IPS-NIHi11 (cell line): ENCODE measurements around the gene EXOC7.

Experiments used
- DNase-seq: peaks from one replicate; pipeline ENCODE4 v3.0.0; 2012; ENCODE audit warnings: mixed read lengths, low spot score

The EXOC7 gene

DNA sequence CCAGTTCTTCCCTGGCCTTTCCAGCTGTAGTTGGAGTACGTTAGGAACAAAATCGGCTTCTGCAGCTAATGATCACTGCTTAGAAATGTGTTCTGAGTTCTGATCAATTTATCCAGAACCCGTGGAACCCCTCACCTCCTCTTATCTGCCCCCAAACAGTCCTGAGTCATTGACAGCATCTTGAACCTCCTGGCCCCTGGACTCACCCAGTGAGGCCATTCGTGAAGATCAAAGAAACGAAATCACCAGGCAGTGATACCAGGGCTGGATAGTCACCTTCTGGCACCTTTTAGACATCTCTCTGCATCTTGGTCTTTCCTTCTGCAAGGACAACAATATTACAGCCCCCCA, 17.0 kb upstream of the EXOC7 start:
- DNase-seq = no peak

DNA sequence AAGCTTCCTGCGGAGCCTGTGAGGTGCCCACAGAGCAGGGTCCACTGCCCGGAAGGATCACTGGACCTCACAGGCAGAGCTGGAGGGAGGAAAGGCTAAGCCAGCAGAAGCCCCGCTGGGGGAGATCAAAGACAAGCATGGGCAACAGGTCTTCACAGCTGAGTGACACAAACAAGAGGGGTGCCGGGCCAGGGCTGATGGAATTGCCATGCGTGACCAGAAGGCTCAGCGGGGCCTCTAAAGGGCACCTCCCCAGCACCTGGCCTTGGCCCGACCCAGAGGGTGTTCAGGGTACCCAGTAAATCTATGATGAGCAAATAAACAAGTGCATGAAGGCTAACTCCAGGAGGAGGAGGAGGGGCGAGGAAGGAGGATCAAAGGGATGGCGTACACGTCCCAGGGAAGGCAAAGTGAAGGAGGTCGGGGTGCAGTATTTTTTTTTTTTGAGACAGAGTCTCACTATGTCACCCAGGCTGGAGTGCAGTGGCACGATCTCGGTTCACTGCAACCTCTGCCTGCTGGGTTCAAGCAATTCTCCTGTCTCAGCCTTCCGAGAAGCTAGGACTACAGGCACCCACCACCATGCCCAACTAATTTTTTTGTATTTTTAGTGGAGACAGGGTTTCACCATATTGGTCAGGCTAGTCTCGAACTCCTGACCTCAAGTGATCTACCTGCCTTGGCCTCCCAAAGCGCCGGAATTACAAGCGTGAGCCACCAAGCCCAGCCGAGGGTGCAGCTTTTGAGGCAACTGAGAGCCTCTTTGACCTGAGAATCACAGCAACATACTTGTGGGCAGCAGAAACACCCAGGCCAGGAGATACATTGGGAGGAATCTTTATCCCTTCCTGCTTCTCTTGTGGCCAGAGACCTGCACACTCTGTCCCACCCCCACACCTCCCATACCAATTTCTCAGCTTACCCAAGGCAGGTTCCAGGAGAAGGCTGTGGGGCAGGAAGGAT, 16.1 kb upstream of the EXOC7 start:
- DNase-seq = no peak

DNA sequence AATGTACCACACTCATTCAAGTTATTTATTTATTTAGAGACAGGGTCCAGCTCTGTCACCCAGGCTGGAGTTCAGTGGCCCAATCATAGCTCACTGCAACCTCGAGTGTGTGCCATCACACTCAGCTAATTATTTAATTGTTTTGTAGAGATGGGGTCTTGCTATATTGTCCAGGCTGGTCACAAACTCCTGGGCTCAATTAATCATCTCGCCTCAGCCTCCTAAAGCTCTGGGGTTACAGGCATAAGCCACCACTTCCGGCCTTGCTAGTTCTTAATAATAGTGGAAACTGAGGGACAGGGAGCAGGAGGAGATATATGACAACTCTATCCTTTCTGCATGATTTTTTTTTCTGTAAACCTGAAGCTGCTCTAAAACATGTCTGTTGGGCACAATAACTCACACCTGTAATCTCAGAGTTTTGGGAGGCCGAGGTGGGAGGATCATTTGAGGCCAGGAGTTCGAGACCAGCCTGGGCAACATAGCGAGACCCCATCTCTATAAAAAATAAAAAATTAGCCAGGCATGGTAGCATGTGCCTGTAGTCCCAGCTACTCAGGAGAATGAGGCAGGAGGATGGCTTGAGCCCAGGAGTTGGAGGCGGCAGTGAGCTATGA, 11.7 kb upstream of the EXOC7 start:
- DNase-seq = no peak

DNA sequence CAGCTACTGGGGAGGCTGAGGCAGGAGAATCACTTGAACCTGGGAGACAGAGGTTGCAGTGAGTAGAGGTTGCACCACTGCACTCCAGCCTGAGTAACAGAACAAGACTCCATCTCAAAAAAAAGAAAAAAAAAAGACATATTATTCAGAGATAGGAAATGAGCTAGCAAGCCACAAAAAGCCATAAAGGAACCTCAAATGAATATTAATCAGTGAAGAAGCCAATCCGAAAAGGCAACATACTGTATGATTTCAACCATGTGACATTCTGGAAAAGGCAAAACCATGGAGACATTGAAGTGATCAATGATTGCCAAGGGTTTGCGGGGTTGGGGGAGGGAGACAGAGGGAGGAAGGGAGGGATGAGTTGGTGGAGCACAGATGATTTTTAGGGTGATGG, 8.4 kb upstream of the EXOC7 start:
- no peak for DNase-seq

DNA sequence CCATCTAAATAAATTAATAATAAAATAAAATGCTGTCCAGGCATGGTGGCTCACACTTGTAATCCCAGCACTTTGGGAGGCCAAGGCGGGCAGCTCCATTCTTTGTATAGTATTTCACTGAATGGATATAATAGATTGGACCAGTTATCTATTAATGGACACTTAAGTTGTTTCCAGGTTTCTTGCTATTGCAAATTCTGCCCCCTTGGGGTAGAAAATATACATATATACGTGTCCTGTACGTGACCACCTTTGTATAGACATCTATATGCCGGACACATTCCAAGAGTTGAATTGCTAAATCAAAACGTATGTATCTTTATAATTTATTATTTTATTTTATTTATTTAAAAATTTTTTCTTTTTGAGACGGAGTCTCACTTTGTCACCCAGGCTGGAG, 3.9 kb upstream of the EXOC7 start:
- DNase-seq = peak; percentile 3

DNA sequence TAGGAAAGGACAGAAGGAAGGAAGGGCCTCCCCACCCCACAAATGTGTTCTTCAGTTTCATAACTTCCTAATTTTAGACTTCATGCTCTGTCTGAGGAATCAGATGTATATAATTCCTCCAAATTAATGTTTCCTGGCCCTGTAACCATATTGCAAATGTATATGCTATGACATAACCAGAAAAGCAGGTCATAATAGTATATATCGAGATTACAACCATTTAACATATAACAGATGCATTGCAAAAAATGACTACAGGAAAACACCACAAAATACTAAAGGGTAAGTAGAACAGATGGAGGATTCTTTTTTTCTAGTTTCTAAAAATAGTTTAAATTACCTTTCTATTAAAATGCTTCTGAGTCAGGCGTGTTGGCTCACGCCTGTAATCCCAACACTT, 3.1 kb upstream of the EXOC7 start:
- DNase-seq = no peak

DNA sequence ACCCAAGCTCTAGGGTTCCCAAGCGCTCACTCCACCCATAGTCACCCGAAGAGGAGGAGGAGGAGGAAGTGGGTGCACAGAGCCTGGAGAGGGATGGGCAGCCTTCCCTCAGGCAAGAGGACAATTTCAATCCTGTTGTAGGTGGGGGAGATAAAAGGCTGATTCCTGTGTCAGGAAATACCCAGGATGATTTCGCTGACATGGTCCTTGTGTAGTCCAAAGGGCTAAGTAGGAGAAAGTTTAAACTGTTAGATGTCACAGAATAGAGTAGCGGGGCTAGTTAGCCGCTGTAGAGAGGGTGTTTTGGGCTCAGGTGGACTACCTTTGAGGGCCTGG, 1.3 kb upstream of the EXOC7 start:
- DNase-seq = no peak

DNA sequence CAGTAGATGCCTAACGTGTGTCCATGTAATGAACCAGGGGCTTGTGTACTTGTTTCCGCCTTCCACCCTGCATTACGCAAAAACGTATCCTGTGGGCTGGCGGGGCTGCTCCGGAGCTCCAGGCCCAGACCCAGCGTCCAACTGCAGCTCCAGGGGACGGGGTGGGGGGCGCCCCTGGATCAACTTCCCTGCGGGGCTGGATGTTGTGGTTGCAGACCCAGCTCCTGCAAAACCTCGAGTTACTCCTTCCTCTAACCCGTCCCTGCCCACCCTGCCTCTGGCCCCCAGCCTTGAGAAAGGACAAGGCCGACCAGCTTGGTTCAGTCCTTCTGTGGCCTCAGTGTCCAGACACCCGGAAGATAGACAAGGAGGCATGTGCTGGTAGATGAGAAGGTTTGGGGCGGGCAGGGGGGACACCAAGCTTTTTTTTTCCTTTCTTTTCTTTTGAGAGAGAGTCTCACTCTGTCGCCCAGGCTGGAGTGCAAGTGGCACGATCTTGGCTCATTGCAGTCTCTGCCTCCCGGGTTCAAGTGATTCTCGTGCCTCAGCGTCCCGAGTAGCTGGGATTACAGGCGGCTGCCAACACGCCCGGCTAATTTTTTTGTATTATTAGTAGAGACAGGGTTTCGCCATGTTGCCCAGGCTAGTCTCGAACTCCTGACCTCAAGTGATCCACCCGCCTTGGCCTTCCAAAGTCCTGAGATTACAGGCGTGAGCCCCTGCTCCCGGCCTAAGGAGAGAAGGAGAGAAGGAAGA, 731 bp upstream of the EXOC7 start:
- DNase-seq = no peak

DNA sequence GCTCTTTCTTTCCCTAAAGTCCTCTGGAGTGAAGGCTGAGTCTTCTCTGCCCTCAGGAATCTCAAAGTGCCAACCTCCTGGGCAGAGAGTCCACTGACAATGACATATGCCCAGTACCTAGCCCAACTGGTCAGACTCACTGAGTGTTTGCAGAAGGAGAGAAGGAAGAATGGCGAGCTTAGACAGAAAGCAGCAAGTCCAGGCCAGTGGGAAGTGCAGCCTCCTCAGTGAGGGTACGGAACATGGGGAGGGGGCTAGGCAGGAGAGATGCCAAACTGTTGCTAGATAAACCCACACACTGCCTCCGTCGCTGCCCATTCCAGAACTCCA, 678 bp downstream of the EXOC7 start:
- no peak for DNase-seq

DNA sequence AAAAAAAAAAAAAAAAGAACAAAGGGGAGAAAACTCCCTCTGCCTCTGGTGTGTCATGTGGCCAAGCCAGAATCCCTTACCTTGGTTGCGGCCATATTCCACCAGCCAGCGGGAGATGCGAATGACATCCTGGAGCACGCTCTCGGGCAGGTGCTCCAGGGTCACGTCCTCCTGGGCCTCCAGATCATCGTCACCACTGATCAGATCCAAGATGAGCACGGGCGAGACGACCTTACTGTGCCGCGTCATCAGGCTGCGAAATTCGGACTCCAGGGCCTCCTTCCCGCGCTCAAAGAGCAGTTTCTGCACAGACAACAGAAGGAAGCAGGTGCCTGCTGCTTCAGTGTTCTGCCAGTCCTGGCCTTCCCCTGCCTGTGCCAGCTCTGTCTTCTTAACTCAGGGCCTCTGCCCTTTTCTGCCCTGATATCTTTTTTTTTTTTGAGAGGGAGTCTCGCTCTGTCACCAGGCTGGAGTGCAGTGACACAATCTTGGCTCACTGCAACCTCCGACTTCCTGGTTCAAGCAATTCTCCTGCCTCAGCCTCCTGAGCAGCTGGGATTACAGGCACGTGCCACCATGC, 5.8 kb downstream of the EXOC7 start:
- no peak for DNase-seq

DNA sequence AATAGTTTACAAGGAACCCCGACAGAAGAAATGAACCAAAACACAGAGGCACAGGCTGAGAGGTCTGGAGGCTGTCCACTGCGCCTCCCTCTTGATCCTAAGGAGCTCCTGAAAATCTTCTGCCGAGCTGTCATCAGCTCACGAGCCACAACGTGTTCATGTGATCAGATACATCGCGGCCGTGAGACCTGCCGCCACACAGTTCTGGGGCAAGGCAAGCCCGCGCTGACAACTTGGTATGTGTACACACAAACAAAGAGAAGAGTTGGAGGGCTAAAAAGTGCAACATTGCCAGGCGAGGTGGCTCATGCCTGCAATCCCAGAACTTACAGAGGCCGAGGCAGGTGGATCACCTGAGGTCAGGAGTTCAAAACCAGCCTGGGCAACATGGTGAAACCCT, 7.6 kb downstream of the EXOC7 start:
- DNase-seq = no peak

DNA sequence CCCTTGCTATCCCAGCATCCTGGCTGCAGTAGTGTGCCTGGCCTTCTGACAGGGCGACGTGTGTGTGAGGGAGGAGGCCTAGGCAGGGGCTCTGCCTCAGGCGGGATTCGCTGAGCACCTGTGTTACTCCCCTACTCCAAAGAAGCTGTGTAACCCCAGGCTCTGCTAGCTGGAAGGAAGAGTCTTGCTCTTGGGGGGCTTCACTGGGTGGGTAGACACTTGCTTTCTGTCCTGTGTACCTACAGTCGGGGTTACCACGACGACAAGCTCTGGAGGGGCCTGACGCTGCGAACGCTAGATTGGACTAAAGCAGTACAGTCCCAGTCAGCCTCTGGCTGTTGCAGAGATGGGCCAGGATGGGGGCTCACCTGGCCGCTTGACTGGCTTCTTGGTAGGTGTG, 9.5 kb downstream of the EXOC7 start:
- no peak for DNase-seq

DNA sequence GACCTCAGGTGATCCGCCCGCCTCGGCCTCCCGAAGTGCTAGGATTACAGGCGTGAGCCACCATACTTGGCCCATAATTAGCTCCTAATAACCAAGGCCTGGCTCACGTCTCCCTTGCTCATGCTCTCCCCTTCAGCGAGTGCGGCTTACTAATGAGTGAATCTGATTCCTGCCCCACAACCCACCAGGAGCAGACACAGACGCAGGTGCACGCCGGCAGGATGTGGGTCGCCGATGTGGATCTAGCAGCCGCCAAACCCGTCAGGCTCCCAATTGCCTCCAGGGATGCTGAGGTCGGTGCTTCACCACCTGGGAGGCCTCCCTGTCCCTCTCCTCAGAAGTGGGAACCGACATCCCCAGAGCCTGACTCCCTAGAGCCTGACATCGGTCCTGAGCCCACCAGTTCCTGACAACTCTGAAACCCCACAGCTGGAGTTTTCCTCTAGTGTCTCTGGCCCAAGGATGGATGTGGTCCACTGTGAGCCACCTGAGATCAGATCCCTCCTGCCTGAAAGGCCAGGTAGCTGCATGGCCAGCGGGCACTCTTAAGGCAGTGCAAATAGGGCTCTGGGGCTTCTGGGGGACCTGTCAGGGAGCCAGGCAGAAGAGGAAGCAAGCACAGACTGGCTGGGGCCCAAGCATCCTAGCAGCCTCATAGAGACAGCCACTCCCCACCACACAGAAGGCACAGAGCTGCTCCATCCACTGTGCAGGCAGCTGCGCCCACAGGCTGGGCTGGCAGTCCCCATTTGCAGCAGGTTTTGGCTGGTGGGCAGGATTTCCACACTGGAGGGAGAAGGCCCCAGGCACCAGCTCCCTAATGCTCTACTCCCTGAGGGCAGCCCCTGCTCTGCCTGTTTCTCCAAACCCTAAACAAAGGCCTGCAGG, 10.8 kb downstream of the EXOC7 start:
- peak; percentile 4 for DNase-seq

DNA sequence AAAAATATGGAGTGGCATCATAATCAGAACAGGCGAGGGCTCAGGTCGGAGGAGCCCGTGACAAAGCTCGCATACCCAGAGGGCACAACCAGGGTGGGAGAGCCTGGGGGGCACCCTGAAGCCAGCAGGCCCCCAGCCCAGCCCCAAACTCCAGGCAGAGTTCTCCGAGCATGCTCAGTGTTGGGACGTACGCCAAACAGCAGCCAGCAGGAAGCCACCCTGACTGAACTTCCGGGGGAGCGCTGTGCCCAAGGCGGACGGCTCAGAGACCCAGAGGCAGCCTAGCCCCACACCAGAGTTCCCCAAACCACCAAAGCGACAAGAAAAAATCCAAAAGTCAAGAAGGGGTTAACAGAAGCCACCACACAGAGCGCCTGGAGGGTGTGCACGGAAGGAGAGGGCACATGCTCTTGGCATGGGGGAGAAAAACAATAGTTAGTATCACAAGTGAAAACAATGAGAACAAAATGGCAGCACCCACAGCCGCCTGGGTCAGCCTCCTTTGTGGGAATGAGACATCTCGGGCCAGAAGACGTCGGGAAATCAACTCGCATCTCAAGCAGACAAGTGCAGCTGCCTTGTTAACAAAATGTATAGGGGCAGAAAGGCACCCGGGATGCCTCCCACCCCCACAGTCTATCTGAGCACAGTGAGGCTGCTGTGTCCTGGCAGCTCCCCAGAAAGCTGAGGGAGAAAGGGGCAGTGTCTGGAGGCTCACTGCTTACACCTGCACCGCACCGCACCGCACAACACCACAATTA, 11.9 kb downstream of the EXOC7 start:
- peak; percentile 7 for DNase-seq

DNA sequence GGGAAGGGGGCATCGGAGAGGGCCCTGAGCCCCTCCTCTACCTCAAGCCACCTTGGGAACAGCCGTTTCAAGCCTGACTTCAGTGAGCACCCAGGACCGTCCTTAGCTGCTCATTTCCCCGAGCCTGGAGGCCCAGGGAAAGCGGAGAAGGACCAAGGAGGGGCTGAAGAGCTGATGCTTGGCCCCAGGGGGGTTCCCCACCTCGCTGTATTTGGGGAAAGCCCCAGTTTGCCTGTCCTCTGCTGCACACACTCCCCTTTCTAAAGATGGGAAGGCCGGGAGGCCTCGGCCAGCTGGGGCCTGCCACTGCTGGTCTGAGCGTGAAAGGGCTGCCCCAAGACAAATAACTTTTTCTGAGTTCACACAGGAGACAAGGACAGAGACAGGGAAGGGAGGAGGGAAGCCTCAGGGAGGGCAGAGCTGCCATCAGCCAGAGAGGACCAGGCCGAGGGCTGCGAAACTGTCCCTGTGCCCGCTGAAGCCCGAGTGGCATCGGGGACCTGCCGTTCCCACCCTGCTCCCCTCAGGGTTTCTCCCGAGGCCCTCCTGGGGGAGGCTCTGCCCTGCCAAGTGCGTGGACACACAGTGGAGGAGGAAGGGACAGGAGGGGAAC, 13.0 kb downstream of the EXOC7 start:
- DNase-seq = no peak

DNA sequence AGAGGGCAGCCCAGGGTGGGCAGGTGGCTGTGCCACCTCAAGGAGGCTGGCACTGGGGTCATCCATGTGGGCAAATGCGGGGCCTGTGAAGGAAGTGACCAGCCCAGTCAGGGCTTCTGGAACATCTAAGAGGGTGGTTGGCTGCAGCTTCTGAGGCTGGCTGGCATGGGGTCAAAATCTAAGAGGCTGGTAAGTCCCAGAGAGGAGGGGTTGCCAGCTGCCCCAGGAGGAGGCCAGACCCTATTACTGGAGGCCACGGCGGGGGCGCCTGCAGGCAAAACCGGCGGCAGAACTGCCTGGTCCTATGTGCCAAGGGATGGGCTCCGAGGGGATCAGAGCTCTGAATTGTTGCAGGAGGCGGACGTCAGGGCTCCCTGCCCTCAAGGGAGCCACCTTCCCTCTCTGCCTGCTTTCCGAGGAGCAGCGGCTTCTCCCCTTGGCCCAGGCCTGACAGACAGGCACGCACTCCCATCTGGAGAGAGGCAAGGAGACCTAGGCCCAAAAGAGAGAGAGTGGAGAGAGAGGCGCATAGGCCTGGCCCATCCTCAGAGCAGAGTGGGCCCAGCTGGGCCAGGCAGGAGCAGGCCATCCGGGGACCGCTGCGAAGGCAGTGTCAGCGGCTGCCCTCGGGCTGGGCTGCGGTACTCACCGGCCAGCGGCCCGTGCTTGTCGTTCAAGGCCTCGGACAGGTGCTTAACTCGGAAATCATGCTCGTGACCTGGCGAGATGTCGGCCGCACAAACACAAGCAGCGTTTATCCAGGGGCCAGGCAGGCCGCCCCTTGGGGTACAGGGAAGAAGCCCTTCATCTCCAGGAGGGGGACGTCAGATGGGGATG, 13.7 kb downstream of the EXOC7 start:
- DNase-seq = no peak

DNA sequence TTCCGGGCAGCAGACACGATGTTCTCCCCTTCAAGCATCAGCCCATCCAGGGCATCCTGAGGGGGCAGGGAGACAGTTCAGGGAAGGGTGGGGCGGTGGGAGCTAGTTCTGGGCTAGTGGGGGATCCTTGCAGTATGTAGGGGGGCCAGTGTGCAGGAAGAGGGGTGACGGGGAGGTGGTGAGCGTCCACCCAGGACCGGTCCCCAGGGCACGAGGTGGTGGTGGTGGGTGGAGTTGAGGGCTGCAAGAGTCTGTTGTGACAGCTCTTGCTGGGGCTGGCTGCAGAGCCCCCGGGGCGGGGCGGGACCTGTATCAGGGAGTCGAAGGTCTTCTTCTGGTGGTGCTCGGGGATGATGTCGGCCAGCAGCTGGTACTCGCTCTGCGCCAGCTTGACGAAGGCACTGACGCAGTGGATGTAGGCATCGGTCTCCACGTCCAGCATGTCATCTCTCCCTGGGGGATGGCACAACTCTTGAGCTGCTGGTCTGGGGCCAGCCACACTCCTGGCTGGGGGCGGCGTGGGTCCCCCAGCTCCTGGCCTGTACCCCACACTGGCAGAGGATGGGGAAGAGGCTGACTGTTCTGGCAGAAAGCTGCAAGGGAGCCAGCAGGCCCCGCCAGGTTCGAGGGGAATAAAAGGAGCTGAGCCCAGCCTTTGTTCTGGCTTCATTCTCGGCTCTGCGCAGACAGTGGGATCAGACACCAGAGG, 14.6 kb downstream of the EXOC7 start:
- no peak for DNase-seq

DNA sequence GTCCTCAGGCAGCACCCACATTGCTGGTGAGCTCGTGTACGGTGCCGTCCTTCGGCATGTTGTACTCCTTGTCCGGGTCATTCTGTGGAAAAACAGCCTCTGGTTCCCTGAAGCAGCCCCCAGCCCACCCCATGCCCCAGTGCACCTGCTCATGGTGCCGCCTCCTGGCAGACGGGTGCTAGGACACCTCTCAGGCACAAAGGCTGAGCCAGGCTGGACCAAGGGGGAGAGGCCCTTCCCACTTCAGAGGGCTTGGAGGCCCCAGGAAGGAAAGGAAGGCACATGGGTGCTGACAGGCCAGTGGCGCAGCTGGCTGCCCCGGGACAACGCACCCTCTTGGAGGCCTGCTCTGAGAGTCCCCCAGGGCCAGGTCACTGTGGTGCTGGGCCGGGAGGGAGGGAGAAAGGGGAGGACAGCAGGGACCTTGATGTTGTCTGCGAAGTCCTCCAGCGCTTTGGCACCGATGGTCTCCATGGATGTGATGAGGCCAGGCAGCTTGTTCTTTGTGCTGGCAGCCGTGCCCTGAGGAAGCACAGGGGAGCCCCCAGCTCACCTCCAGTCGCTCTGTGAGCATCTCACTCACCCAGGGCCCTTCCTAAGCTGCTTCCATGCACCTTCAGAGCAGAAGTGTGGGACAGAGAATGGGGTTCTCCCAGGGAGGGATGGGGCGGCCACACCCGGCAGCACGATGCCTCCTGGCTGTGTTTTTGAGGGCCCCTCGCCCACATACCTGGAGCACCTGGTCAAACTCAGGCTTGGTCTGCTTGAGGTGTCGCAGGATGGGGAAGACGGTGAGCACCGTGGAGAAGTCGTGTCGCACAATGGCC, 15.3 kb downstream of the EXOC7 start:
- peak; percentile 79 for DNase-seq
